HG03439 (cell line): ENCODE results near the gene DAB2.

Experiments
- ATAC-seq: cut with Tn5 transposase; IDR thresholded peaks from one replicate; pipeline ENCODE4 v1.9.1; 2021; ENCODE audit warnings: mild to moderate bottlenecking, moderate library complexity; ENCODE audit not compliant: unreplicated experiment

DAB2 gene

GRCh38 chr5:39394946-39395345, 29.8 kb downstream of the DAB2 start:
- no peak for ATAC-seq

DNA sequence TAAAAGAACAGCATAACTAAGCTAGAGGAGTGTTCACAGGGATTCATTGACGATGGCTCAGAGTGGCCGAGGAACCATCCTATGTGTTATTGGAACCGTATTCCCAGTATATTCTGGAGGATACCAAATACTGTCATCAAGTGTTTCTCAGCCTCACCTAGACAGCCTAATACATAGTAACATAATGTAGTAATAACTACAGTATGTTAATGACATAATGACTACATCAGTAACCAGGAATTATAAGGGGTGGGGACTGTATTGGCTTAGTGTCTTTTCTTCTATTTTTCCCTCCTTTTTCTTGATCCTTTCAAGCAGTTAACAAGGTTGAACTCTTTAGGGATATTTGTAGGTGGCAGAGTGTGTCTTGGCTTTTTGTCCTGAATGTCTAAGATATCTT, 33.8 kb downstream of the DAB2 start:
- no peak for ATAC-seq

DNA sequence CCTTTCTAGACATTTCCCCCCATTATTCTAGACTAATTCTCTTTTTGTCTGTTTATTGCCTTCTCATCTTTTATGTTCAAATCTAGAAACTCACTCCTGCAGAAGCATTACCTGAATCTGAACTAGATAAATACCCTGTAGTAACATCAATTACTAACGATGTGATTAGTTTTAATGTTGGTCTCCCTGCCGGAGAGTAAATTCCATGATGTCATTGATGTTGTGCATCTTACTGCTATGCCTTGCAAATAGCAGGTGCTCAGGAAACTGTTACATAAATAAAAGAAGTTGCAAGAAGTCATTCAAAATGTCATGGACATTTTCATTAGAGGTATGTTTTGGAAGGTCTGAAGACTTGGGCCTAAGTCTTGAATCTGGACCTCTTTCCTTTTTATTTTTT, 37.5 kb downstream of the DAB2 start:
- no peak for ATAC-seq

- no peak for ATAC-seq
Observed at GRCh38 chr5:39384271-39384670, 40.5 kb downstream of the DAB2 start.

GRCh38 chr5:39381376-39381775, 43.4 kb downstream of the DAB2 start:
- no peak for ATAC-seq

DNA sequence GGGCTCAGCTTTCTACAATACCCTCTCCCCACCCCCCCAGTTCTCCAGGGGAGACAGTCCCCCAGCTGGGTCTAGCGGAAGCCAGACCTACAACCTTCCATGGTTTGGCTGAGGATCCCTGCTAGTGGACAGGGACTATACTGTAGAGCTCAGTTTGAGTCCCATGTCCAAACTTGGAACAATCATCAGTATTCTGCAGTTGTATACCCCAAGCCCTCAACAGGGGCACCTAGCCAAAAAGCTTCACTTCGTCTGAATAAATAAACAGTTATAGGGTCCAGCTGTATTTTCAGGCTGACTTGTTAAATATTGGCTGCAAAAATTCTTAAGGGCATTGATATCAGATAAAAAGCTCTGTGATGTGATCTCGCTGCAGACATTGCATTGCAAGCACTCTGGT, 45.1 kb downstream of the DAB2 start:
- ATAC-seq, result no peak

DNA sequence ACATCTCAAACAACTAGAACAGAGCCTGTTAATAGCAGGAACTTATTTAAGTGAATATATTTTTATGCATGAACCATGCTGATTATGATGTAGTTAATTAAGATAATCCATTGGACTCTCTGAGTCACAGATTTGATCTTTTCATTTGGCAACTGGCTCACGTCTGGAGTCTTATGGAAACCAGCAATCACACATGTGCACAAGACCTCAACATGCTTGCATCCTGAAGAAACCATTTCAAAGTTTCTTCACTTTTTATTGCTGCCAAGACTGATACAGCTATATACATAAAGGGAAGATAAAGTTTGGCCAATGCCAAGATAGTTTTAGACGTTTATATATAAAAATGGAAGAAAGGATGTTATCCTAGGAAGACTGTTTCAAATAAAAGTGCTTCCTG, 47.2 kb downstream of the DAB2 start:
- ATAC-seq, result no peak

GRCh38 chr5:39376293-39376714, 48.5 kb downstream of the DAB2 start:
- ATAC-seq, result peak; percentile 68

DNA sequence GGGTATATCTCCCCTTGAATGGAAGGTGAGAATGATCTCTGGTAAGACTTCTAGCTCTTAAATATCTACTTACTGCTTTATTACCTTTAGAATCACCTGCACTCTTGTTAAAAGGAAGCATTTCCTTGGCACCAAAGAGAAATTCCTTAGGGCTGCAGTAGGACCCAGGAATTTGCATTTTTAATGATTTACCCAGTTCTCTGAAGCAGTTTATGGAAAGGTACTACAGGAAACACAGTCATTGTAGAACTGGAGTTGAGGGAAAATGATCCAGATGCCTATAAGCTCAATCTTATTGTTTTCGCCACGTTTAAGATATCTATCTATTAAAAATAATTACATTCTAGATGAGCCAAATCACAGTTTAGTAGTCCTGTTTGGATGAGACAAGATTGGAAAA, 51.0 kb downstream of the DAB2 start:
- no peak for ATAC-seq

DNA sequence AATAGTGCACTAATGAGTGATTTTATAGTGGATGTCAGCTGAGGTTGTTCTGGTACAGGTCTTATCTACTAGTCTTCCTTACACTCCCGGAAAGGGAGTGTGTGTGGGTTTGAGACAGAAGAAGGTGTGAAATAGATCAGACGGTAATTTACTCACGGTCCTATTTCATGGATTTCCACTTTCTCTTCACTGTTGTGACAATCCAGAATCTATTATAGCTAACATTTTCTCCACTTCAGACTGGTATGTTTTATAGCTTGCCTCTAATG, 53.5 kb downstream of the DAB2 start:
- ATAC-seq, result no peak

DNA sequence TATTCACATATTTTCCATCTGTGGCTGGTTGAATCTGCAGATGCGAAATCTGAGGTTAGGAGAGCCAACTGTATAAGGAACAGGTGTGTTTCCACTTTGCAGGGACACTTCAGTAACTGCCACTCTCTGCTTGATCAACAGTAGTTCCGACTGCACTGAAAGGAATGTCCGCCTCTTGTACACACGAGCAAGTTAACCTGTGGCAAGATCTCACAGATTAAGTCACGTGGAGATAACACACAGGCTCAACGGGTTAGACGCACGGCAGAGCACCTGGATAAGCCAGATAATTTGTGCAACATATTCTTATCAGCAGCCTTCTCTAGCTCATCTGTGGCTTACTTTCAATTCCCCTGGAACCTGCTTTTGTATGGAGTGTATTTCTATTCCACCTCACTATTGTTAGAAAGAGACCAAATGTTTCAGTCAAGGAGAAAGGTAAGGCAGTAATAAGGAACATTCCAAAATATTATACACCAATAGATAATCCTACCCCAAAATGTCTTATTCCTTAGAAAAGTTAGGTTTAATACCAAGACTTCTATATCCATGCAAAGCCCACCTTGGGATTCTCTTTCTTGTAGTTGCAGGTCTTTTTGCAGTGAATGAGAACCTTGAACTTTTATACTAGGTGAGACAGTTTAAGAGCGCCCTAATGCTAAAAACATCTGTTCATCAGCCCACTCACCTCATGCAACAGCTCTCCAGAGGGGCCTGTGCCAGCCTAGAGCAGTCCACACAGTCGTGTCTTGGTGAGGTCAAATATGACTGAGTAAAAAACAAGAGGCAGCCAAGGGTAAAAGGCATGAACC, 54.0 kb downstream of the DAB2 start:
- no peak for ATAC-seq

- no peak for ATAC-seq
Observed at GRCh38 chr5:39369123-39369815, 55.5 kb downstream of the DAB2 start.

DNA sequence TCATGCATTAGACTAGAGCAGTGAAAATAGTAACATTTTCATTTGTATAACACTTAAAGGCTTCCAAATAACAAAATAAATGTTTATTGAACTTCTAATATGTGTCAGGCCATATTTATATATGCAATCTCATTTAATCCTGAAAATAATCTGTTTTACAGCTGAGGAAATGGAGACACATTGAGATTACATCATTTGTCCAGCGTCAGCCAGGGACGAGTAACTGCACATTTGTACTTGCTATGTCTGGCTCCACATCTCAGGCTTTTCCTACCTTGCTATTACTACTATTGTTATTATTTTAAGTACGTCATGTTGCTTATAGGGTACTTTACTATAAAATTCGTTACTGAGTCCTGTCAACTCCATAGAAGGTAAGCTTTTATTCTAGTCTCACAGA, 56.7 kb downstream of the DAB2 start:
- no peak for ATAC-seq

DNA sequence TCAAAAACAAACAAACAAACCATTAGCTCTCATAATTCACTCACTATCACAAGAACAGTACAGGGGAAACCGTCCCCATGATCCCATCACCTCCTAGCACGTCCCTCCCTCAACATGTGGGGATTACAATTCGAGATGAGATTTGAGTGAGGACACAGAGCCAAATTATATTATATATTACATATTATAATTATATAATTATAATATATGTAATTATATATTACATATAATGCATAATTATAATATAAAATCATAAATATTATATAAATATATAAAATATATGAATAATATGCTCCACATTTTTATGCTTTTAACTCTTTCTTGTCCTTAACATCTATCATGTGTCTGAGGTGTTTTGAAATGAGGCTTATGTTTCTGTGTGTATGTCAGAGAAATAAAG, 57.1 kb downstream of the DAB2 start:
- ATAC-seq, result no peak

- no peak for ATAC-seq
Observed at GRCh38 chr5:39364367-39364766, 60.4 kb downstream of the DAB2 start, which contains the start of gene C9. Gene C9, minus strand, starts transcription at chr5:39364495. Its CDS starts 31 bp downstream, at chr5:39364464.

DNA sequence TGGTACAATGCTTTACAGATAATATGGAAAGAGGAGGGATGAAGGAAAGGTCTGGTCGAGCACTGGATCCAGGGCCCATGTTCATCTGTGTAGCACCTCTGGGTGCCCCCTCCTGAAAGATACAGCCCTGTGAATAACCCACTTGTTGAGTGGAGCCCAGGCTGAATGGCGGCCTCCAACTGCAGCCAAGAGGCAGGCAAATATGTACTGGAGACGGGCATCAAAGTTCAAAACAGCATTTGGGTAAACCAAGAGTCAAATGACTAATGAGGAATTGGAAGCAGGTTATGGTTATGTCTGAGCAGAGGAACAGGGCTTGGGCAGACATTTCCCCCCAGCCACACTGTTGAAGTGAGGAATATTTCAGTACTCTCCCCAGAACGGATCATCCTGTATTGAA, 61.6 kb downstream of the DAB2 start:
- ATAC-seq, result no peak

GRCh38 chr5:39362646-39363045, 62.1 kb downstream of the DAB2 start:
- ATAC-seq, result no peak

GRCh38 chr5:39361306-39361705, 63.5 kb downstream of the DAB2 start:
- no peak for ATAC-seq

DNA sequence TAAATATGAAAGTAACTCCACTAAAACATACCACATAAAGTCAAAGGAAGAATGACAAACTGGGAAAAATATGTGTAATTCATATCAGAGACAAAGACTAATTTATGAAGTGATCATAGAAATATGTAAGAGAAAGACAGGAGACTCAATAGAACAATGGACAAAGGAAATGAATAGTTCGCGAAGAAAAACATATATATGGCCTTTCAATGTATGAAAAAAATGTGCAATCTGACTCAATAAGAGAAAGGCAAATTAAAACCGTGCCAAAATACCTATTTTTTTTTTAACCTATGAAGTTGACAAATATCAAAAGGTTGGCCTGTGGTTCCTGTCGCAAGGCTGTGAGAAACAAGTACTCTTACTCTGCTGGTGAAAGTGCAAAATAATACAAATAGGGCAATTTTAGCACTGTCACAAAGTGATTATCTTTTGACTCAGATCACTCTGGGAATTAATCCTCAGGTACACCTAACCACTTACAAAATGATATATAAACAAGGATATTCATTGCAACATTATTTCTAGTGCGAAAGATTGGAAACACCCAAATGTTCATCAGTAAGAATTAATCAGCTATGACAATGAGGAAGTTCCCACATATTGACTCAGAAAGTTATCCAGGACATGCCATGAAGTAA, 64.2 kb downstream of the DAB2 start:
- no peak for ATAC-seq

DNA sequence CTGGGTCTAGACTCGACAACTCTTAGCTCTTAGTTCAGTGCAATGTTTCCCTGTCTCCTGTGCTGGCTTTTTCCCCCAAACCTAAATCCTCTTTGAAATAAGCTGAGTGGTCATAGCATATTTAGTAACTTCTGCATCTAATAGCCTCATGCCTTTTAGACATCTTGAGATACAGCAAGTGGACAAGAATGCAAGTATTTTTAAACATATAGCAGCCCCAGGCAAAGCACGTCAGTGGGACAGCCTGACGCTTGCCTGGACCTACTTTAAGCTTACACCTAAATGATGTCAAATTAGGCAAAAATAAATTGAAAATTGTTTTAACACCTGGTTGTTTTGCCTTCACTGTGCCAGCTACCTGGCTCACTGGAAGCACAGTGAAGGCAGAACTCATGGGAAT, 68.5 kb downstream of the DAB2 start:
- no peak for ATAC-seq

DNA sequence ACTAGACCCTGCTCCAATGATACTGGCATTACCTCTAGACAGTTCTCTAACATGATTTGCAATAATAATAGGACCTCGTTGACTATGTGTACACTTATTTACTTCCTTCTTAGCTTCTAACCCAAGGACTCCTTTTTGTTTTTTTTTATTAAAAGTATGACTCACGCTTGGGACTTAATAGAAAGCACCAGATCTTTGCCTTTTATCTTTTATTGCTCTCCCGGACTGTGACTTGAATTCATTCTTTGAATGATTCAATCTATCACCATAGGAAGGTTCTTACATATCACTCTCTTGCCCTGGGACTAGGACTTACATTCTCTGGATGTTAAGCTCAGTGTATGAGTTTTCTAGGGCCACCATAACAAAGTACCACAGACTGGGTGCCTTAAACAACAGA, 69.5 kb downstream of the DAB2 start:
- no peak for ATAC-seq

DNA sequence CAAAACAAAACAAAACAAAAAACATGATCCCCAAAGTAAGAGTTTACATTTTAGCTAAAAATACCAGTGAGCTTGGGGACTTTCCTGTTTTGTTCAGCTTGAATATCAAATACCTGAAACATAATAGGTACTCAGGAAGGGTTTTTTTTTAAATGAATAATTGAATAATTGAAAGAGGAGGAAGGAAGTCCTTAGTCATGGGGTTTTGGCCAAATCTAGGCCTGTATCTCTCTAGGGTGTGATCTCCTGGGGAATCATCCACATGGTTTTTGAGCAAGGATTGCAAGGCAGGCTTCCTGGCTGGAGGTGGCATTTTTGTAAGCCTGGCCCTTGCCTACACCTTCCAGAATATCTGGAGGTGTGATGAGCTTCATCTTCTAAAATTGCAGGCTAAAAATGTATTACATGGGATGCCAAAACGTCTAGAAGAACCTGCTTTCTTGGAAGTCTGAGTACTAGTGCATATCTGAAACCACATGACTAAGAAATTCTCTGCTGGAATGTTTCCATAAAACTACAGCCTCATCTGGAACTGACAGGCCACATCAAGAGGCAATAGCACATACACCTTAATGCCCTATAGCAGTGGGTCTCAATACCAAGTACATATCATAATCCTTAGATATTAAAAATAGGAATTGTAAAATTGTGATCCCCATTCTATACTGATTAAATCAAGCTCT, 70.9 kb downstream of the DAB2 start:
- no peak for ATAC-seq
